Esophagus muscularis mucosa (tissue), 4 donors: ENCODE measurements around the gene MARCKSL1. TPM values are rescaled to one million over a fixed set of nuclear protein-coding genes. Genes with fewer than 3 reads are reported as not detected.

Source experiments
- DNase-seq: peaks from one replicate; pipeline ENCODE4 v3.0.0-alpha.2; 2017; ENCODE audit errors: extremely low spot score
- H3K27ac ChIP-seq, 4 donors: fragments of 200-600 bp; sonication (generic); replicated peaks in 1 of 4; 1 replicate in 3 of 4; 2 replicates in 1 of 4; pipeline ENCODE4 v1.5.1; 2016 to 2019; ENCODE audit warnings: mild to moderate bottlenecking in 1 of 4
- H3K27me3 ChIP-seq, 4 donors: fragments of 200-600 bp; sonication (generic); one replicate each; pipeline versions ENCODE4 v1.5.1 to v1.6.0; 2016 to 2019
- H3K36me3 ChIP-seq, 4 donors: fragments of 200-600 bp; sonication (generic); one replicate each; pipeline ENCODE4 v1.5.1; 2016 to 2019
- H3K4me1 ChIP-seq, 4 donors: fragments of 200-600 bp; sonication (generic); one replicate each; pipeline ENCODE4 v1.5.1; 2016 to 2019
- H3K4me3 ChIP-seq, 4 donors: fragments of 200-600 bp; sonication (generic); 1 replicate in 2 of 4; 2 replicates in 2 of 4; pipeline ENCODE4 v1.5.1; 2016 to 2019; ENCODE audit warnings: mild to moderate bottlenecking in 4 of 4, moderate library complexity in 1 of 4
- H3K9me3 ChIP-seq, 4 donors: fragments of 200-600 bp; sonication (generic); 1 replicate in 3 of 4; 2 replicates in 1 of 4; pipeline ENCODE4 v1.5.1; 2016 to 2019
- CTCF ChIP-seq, 3 experiments: fragments of 200-600 bp in 2 of 3; fragments of 450-650 bp in 1 of 3; sonication (generic) in 2 of 3; IDR thresholded peaks; one replicate each; pipeline ENCODE4 v1.5.1; 2017 to 2019; ENCODE audit warnings: antibody characterized with exemption in 3 of 3, mild to moderate bottlenecking in 2 of 3, moderate library complexity in 1 of 3
- EP300 ChIP-seq: sonication (generic); formaldehyde crosslinking; IDR thresholded peaks from one replicate; pipeline ENCODE4 v1.6.1; 2017; ENCODE audit warnings: antibody characterized with exemption
- POLR2A ChIP-seq: fragments of 450-650 bp; IDR thresholded peaks from one replicate; pipeline ENCODE4 v1.6.1; 2017; ENCODE audit warnings: antibody characterized with exemption, moderate library complexity, mild to moderate bottlenecking, low read depth
- POLR2AphosphoS5 ChIP-seq, 2 donors: sonication (generic); formaldehyde crosslinking; IDR thresholded peaks; one replicate each; pipeline ENCODE4 v1.6.1; 2017; ENCODE audit warnings: antibody characterized with exemption in 2 of 2
- WGBS: methylation state at CpG from one replicate; pipeline ENCODE4 v1.1.5; 2018; 5-methylcytosine and 5-hydroxymethylcytosine counted together
- intact Hi-C: fragments of 100-400 bp; cut with DNase I; formaldehyde crosslinking; loops from one replicate; pipeline ENCODE4 v1.15.1; 2023
- total RNA-seq, 4 donors: library from RNA; depleted of rRNA; stranded (reverse); fragments of >200 nt; gene quantifications; one replicate each; pipeline versions ENCODE4 v1.1.0 to v1.2.1, GENCODE V29; 2016

MARCKSL1 gene
- total RNA-seq, 4 donors from 2014 or later: 4.2 to 10.9 (median 9.2) TPM

- no peaks in the 10 kb centered on the region for H3K27me3 ChIP-seq
- H3K27ac ChIP-seq: no peak overlapping the region
- DNase-seq: no peak
- WGBS: 94% methylated on average over 3 of the region's 3 CpGs
- intact Hi-C loops: no loop called here
- H3K4me1 ChIP-seq: peaks cover 23 to 35% (median 32%) of the 10 kb centered on the region in 4 donors
- H3K36me3 ChIP-seq: peaks cover 25 to 61% (median 56%) of the 10 kb centered on the region in 4 donors
- no peak for TF ChIP-seq CTCF (IDR thresholded peaks at IDR 0.05)
- no peak overlapping the region for H3K4me3 ChIP-seq
- H3K9me3 ChIP-seq: no peaks in the 10 kb centered on the region
Measured at GRCh38 chr1:32332290-32333079, 3.5 kb downstream of the MARCKSL1 start.

- intact Hi-C loops: no loop called here
- Histone ChIP-seq H3K27me3 (no peaks in the 10 kb centered on the region), H3K9me3 (no peaks in the 10 kb centered on the region), H3K4me3 (no peak overlapping the region), H3K4me1 (peaks cover 14 to 25% (median 23%) of the 10 kb centered on the region in 4 donors), H3K27ac (no peak overlapping the region), H3K36me3 (peaks cover 34 to 70% (median 65%) of the 10 kb centered on the region in 4 donors)
- DNase-seq: no peak
- 90% methylated on average over 12 of the region's 12 CpGs for WGBS
- TF ChIP-seq POLR2AphosphoS5 (IDR thresholded peaks at IDR 0.05): no peak
Measured at GRCh38 chr1:32331549-32331948, 4.5 kb downstream of the MARCKSL1 start.

- 88% methylated on average over 6 of the region's 12 CpGs for WGBS
- H3K4me3 ChIP-seq: no peak overlapping the region
- peaks cover 10 to 16% (median 15%) of the 10 kb centered on the region in 4 donors for H3K4me1 ChIP-seq
- intact Hi-C loops: no loop called here
- peaks cover 35 to 79% (median 73%) of the 10 kb centered on the region in 4 donors for H3K36me3 ChIP-seq
- TF ChIP-seq POLR2A: no peak
- TF ChIP-seq EP300: no peak
- TF ChIP-seq CTCF (IDR thresholded peaks at IDR 0.05): no peak
- TF ChIP-seq POLR2AphosphoS5 (IDR thresholded peaks at IDR 0.05): no peak
- H3K27ac ChIP-seq: no peak overlapping the region
- no peaks in the 10 kb centered on the region for H3K9me3 ChIP-seq
- no peaks in the 10 kb centered on the region for H3K27me3 ChIP-seq
- DNase-seq: no peak
Measured at GRCh38 chr1:32330558-32331151, 5.4 kb downstream of the MARCKSL1 start.

GRCh38 chr1:32329931-32330466, 6.0 kb downstream of the MARCKSL1 start:
- Histone ChIP-seq H3K4me1 (peaks cover 6 to 10% (median 8%) of the 10 kb centered on the region in 4 donors), H3K36me3 (peaks cover 35 to 85% (median 80%) of the 10 kb centered on the region in 4 donors), H3K27me3 (no peaks in the 10 kb centered on the region), H3K4me3 (no peak overlapping the region), H3K9me3 (no peaks in the 10 kb centered on the region), H3K27ac (no peak overlapping the region)
- 93% methylated on average over 4 of the region's 4 CpGs for whole genome bisulfite sequencing
- TF ChIP-seq POLR2AphosphoS5 (IDR thresholded peaks at IDR 0.05) (no peak), EP300 (no peak), POLR2A (no peak), CTCF (IDR thresholded peaks at IDR 0.05) (no peak)
- intact Hi-C loops: no loop called here
- DNase-seq: no peak

GRCh38 chr1:32327204-32327603, 8.8 kb downstream of the MARCKSL1 start:
- Histone ChIP-seq H3K27ac (no peak overlapping the region), H3K4me1 (no peaks in the 10 kb centered on the region), H3K4me3 (no peak overlapping the region), H3K36me3 (peaks cover 32 to 100% (median 83%) of the 10 kb centered on the region in 4 donors), H3K9me3 (no peaks in the 10 kb centered on the region), H3K27me3 (no peaks in the 10 kb centered on the region)
- TF ChIP-seq CTCF (IDR thresholded peaks at IDR 0.05) (no peak), POLR2AphosphoS5 (IDR thresholded peaks at IDR 0.05) (no peak), EP300 (no peak), POLR2A (no peak)
- intact Hi-C loops: no loop called here
- no peak for DNase-seq
- WGBS: 94% methylated on average over 11 of the region's 11 CpGs
